OCI-LY3 (cell line): ENCODE data around the gene TMEM163.

Experiments
- EZH2phosphoT487 ChIP-seq: fragments of 200-600 bp; shearing (Covaris generic); IDR thresholded peaks from 2 replicates; pipeline ENCODE4 v1.6.1; 2018; ENCODE audit warnings: antibody characterized with exemption, mixed run types, low read depth
- TF ChIP-seq, protein P1 (sequence below): fragments of 200-600, 300-600 bp; sonication (generic); IDR thresholded peaks from 2 replicates; pipeline ENCODE4 v1.5.1; 2014; ENCODE audit warnings: antibody characterized with exemption, low read length, low read depth

DNA sequence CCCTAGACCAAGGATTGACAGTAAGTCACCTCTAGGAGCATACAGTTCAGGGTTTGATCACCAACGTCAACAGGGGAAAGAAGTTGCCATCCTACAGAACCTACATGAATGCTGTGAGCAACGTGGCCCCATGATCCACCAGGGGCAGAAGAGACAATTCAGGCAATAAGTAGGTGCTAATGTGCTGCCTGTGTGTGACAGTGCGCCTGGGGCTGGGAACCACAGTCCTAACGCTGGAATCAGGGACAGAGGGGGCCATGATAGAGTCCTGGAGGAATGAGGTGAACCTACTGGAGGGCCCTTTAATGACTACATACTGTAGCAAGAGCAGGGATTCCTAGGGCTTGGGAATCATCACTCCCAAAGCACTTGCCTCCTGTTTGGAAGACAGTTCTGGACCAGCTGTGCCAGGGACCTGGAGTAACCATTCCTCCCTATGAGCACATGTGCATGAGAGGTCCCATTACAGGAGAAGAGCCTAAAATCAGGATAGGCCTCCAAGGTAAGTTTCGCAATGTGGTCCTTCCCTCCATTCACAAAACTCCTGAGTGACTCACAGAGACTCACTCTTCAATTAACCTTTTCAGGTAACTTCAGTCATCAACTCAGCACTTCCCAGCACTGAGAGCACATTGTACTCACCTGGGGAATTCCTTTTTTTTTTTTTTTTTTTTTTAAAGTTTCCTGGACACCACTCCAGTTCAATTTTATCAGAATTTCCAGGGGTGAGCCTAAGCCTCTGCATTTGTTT is 214.0 kb downstream of the TMEM163 start:
- TF ChIP-seq, protein P1, sequence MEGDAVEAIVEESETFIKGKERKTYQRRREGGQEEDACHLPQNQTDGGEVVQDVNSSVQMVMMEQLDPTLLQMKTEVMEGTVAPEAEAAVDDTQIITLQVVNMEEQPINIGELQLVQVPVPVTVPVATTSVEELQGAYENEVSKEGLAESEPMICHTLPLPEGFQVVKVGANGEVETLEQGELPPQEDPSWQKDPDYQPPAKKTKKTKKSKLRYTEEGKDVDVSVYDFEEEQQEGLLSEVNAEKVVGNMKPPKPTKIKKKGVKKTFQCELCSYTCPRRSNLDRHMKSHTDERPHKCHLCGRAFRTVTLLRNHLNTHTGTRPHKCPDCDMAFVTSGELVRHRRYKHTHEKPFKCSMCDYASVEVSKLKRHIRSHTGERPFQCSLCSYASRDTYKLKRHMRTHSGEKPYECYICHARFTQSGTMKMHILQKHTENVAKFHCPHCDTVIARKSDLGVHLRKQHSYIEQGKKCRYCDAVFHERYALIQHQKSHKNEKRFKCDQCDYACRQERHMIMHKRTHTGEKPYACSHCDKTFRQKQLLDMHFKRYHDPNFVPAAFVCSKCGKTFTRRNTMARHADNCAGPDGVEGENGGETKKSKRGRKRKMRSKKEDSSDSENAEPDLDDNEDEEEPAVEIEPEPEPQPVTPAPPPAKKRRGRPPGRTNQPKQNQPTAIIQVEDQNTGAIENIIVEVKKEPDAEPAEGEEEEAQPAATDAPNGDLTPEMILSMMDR, result no peak
- TF ChIP-seq EZH2phosphoT487, result no peak
